Measurements from ENCODE around the gene CHKB. TPM values are rescaled to one million over a fixed set of nuclear protein-coding genes. Genes with fewer than 3 reads are reported as not detected.

CHKB gene
- total RNA-seq, 2 experiments from 2014 or later: 101 to 111 TPM

GRCh38 chr22:50564289-50564688 is 18.4 kb downstream of the CHKB start:
- H3K27me3 Mint-ChIP-seq: peaks cover 21% of the 10 kb centered on the region
- POLR2A ChIA-PET: interaction anchor here (1.7 to 8.1 kb wide), 10 partner anchors 9 to 56 kb away, joined by 5 to 109 read pairs (median 13); partner anchors contain the start of genes CHKB, SCO2 and TYMP
- no peak for DNase-seq
- no peak overlapping the region for H3K27ac Mint-ChIP-seq
- H3K4me1 Mint-ChIP-seq: peaks cover 26% of the 10 kb centered on the region
- H3K4me3 Mint-ChIP-seq: no peak overlapping the region
- peaks cover 5% of the 10 kb centered on the region for H3K36me3 Mint-ChIP-seq (ENCODE audit: low read depth)
- CTCF ChIA-PET: interaction anchor here (0.9 to 4.0 kb wide), 6 partner anchors 8 to 57 kb away, joined by 4 to 48 read pairs (median 23); partner anchors contain the start of genes CPT1B, KLHDC7B and SCO2
- H3K9me3 Mint-ChIP-seq: no peaks in the 10 kb centered on the region

GRCh38 chr22:50563413-50564160 is 19.1 kb downstream of the CHKB start:
- peaks cover 26% of the 10 kb centered on the region for H3K4me1 Mint-ChIP-seq
- POLR2A ChIA-PET: interaction anchor here (1.1 to 8.1 kb wide), 16 partner anchors 9 to 57 kb away, joined by 4 to 109 read pairs (median 12); partner anchors contain the start of genes CHKB, CPT1B, LMF2 and NCAPH2
- H3K27me3 Mint-ChIP-seq: peaks cover 23% of the 10 kb centered on the region
- no peak overlapping the region for H3K27ac Mint-ChIP-seq
- peak overlapping the region; percentile 77 for H3K4me3 Mint-ChIP-seq
- peaks cover 1% of the 10 kb centered on the region for H3K36me3 Mint-ChIP-seq (ENCODE audit: low read depth)
- no peak for DNase-seq
- H3K9me3 Mint-ChIP-seq: no peaks in the 10 kb centered on the region
- CTCF ChIA-PET: interaction anchor here (0.6 to 4.0 kb wide), 19 partner anchors 9 to 179 kb away, joined by 3 to 48 read pairs (median 6); partner anchors contain the start of genes ARSA, KLHDC7B, SCO2 and TYMP

GRCh38 chr22:50562523-50563412 is 19.9 kb downstream of the CHKB start, which contains the start of gene SYCE3:
SYCE3 (minus strand) TSS chr22:50562919; CDS start chr22:50556405, 6,514 bp downstream.
- Mint-ChIP-seq H3K36me3 (ENCODE audit: low read depth) (no peaks in the 10 kb centered on the region), H3K27ac (peak within 1 kb of the TSS; percentile 48), H3K4me3 (peak within 1 kb of the TSS; percentile 77), H3K27me3 (peaks cover 25% of the 10 kb centered on the region), H3K4me1 (peaks cover 26% of the 10 kb centered on the region), H3K9me3 (no peaks in the 10 kb centered on the region)
- CTCF ChIA-PET: interaction anchor here (0.6 to 4.0 kb wide), 19 partner anchors 10 to 179 kb away, joined by 3 to 48 read pairs (median 6); partner anchors contain the start of genes ARSA, KLHDC7B, SCO2 and TYMP
- POLR2A ChIA-PET: interaction anchor here (1.1 to 8.1 kb wide), 16 partner anchors 8 to 57 kb away, joined by 4 to 109 read pairs (median 12); partner anchors contain the start of genes CHKB, CPT1B, LMF2 and NCAPH2
- peak; percentile 98 for DNase-seq

- DNase-seq: no peak
- H3K36me3 Mint-ChIP-seq (ENCODE audit: low read depth): no peaks in the 10 kb centered on the region
- H3K9me3 Mint-ChIP-seq: no peaks in the 10 kb centered on the region
- peaks cover 25% of the 10 kb centered on the region for H3K27me3 Mint-ChIP-seq
- peaks cover 26% of the 10 kb centered on the region for H3K4me1 Mint-ChIP-seq
- ChIA-PET CTCF (interaction anchor here (0.7 kb wide), 1 partner anchor 36 kb away, joined by 3 read pairs; the partner anchor contains the start of gene SCO2), POLR2A (interaction anchor here (1.4 to 8.1 kb wide), 3 partner anchors 14 to 35 kb away, joined by 5 to 109 read pairs (median 9); partner anchors contain the start of gene SCO2)
- H3K4me3 Mint-ChIP-seq: peak overlapping the region; percentile 39
- H3K27ac Mint-ChIP-seq: no peak overlapping the region
These were observed 21.0 kb downstream of the CHKB start for GRCh38 chr22:50561401-50562358.

GRCh38 chr22:50560034-50560433 is 22.6 kb downstream of the CHKB start:
- no peaks in the 10 kb centered on the region for H3K36me3 Mint-ChIP-seq (ENCODE audit: low read depth)
- no peak overlapping the region for H3K4me3 Mint-ChIP-seq
- CTCF ChIA-PET: interaction anchor here (0.9 to 1.5 kb wide), 3 partner anchors 21 to 94 kb away, joined by 3 to 4 read pairs (median 3); partner anchors contain the start of gene SCO2
- peaks cover 31% of the 10 kb centered on the region for H3K27me3 Mint-ChIP-seq
- DNase-seq: no peak
- no peaks in the 10 kb centered on the region for H3K9me3 Mint-ChIP-seq
- H3K4me1 Mint-ChIP-seq: peaks cover 26% of the 10 kb centered on the region
- POLR2A ChIA-PET: interaction anchor here (1.1 to 8.1 kb wide), 3 partner anchors 21 to 33 kb away, joined by 3 to 109 read pairs (median 9); partner anchors contain the start of gene SCO2
- H3K27ac Mint-ChIP-seq: no peak overlapping the region

- ChIA-PET POLR2A (interaction anchor here (0.7 to 2.7 kb wide), 7 partner anchors 9 to 39 kb away, joined by 3 to 12 read pairs (median 3); partner anchors contain the start of genes CHKB, KLHDC7B and SCO2), CTCF (interaction anchor here (0.7 to 3.7 kb wide), 3 partner anchors 9 to 31 kb away, joined by 3 to 14 read pairs (median 9); partner anchors contain the start of gene SCO2)
- no peaks in the 10 kb centered on the region for H3K9me3 Mint-ChIP-seq
These were observed 25.9 kb downstream of the CHKB start for GRCh38 chr22:50556703-50557102.

GRCh38 chr22:50553310-50553709 is 29.3 kb downstream of the CHKB start:
- H3K4me3 Mint-ChIP-seq: no peak overlapping the region
- H3K9me3 Mint-ChIP-seq: no peaks in the 10 kb centered on the region
- H3K27me3 Mint-ChIP-seq: peaks cover 6% of the 10 kb centered on the region
- ChIA-PET POLR2A (no interaction called here), CTCF (no interaction called here)
- peaks cover 17% of the 10 kb centered on the region for H3K4me1 Mint-ChIP-seq
- H3K36me3 Mint-ChIP-seq (ENCODE audit: low read depth): peaks cover 3% of the 10 kb centered on the region
- no peak for DNase-seq
- no peak overlapping the region for H3K27ac Mint-ChIP-seq

More at GRCh38 chr22:50556703-50557102, 25.9 kb downstream of the CHKB start:
- DNase-seq: no peak
- Mint-ChIP-seq H3K36me3 (ENCODE audit: low read depth) (no peaks in the 10 kb centered on the region), H3K4me3 (no peak overlapping the region), H3K4me1 (peaks cover 10% of the 10 kb centered on the region), H3K27ac (no peak overlapping the region), H3K27me3 (peaks cover 20% of the 10 kb centered on the region)

- Mint-ChIP-seq H3K36me3 (ENCODE audit: low read depth) (peaks cover 3% of the 10 kb centered on the region), H3K4me3 (no peak overlapping the region), H3K27me3 (peaks cover 3% of the 10 kb centered on the region), H3K27ac (no peak overlapping the region), H3K4me1 (peaks cover 23% of the 10 kb centered on the region), H3K9me3 (no peaks in the 10 kb centered on the region)
- POLR2A ChIA-PET: interaction anchor here (1.0 to 8.9 kb wide), 9 partner anchors 12 to 70 kb away, joined by 3 to 151 read pairs (median 6); partner anchors contain the start of genes LMF2, NCAPH2, SCO2 and SYCE3
- DNase-seq: no peak
- CTCF ChIA-PET: interaction anchor here (0.6 to 5.6 kb wide), 3 partner anchors 12 to 33 kb away, joined by 4 to 48 read pairs (median 4); partner anchors contain the start of genes SCO2 and SYCE3
These were observed 31.4 kb downstream of the CHKB start for GRCh38 chr22:50551160-50551752.

DNA sequence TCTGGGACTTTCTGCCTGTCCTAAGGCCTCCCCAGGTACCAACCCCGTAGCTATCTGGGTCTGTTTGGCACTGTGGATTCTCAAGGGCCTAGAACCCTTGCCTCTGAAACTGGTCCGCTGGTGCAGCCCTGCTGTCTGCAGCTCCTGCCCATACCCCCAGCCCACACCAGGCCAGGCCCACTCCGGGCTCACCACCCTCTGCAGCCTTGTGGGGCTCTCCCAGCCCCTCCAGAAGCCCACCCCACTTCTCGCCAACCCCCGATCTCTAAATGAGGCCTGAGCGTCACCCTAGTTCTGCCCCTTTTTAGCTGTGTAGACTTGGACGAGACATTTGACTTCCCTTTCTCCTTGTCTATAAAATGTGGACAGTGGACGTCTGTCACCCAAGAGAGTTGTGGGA is 32.3 kb downstream of the CHKB start:
- Mint-ChIP-seq H3K36me3 (ENCODE audit: low read depth) (peaks cover 3% of the 10 kb centered on the region), H3K4me3 (peak overlapping the region; percentile 25), H3K27ac (no peak overlapping the region), H3K9me3 (no peaks in the 10 kb centered on the region), H3K27me3 (no peaks in the 10 kb centered on the region), H3K4me1 (peaks cover 31% of the 10 kb centered on the region)
- no peak for DNase-seq
- CTCF ChIA-PET: interaction anchor here (1.1 to 5.6 kb wide), 3 partner anchors 13 to 25 kb away, joined by 4 to 48 read pairs (median 40); partner anchors contain the start of genes SCO2 and SYCE3
- POLR2A ChIA-PET: interaction anchor here (0.7 to 8.9 kb wide), 10 partner anchors 12 to 71 kb away, joined by 3 to 151 read pairs (median 6); partner anchors contain the start of genes LMF2, NCAPH2, SCO2 and SYCE3

DNA sequence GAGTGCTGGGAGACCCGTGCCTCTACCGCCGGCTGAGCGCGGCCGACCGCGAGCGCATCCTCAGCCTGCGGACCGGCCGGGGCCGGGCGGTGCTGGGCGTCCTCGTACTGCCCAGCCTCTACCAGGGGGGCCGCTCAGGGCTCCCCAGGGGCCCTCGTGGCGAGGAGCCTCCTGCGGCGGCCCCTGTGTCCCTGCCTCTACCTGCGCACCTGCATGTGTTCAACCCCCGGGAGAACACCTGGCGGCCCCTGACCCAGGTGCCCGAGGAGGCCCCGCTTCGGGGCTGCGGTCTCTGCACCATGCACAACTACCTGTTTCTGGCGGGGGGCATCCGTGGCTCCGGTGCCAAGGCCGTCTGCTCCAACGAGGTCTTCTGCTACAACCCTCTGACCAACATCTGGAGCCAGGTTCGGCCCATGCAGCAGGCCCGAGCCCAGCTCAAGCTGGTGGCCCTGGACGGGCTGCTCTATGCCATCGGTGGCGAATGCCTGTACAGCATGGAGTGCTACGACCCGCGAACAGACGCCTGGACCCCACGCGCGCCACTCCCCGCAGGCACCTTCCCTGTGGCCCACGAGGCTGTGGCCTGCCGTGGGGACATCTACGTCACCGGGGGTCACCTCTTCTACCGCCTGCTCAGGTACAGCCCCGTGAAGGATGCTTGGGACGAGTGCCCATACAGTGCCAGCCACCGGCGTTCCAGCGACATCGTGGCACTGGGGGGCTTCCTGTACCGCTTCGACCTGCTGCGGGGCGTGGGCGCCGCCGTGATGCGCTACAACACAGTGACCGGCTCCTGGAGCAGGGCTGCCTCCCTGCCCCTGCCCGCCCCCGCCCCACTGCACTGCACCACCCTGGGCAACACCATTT is 33.5 kb downstream of the CHKB start:
- no peaks in the 10 kb centered on the region for H3K27me3 Mint-ChIP-seq
- H3K27ac Mint-ChIP-seq: peak overlapping the region; percentile 74
- H3K4me1 Mint-ChIP-seq: peaks cover 44% of the 10 kb centered on the region
- H3K36me3 Mint-ChIP-seq (ENCODE audit: low read depth): peaks cover 3% of the 10 kb centered on the region
- POLR2A ChIA-PET: interaction anchor here (0.8 to 8.9 kb wide), 14 partner anchors 8 to 579 kb away, joined by 3 to 151 read pairs (median 15); partner anchors contain the start of genes ARSA, CHKB, LMF2 and NCAPH2
- H3K4me3 Mint-ChIP-seq: peak overlapping the region; percentile 72
- CTCF ChIA-PET: interaction anchor here (1.0 to 5.6 kb wide), 12 partner anchors 8 to 72 kb away, joined by 3 to 48 read pairs (median 6); partner anchors contain the start of genes CPT1B, SCO2, SYCE3 and TYMP
- no peak for DNase-seq
- H3K9me3 Mint-ChIP-seq: no peaks in the 10 kb centered on the region
